H9 (cell line): Measurements from ENCODE around the gene ZNF683. TPM values are rescaled to one million over a fixed set of nuclear protein-coding genes. Genes with fewer than 3 reads are reported as not detected.

Experiments used
- DNase-seq: peaks from one replicate; pipeline ENCODE4 v3.0.0-alpha.2; 2017
- H2AFZ ChIP-seq: one replicate; pipeline ENCODE4 v1.6.1; 2013; ENCODE audit warnings: mild to moderate bottlenecking, low read length, control low read depth, moderate library complexity
- H2AK5ac ChIP-seq: 2 replicates; pipeline ENCODE4 v1.6.1; 2013; ENCODE audit warnings: low read length, control low read depth, mixed read lengths; ENCODE audit not compliant: insufficient read length
- H2BK120ac ChIP-seq: one replicate; pipeline ENCODE4 v1.6.1; 2013; ENCODE audit warnings: low read depth, mild to moderate bottlenecking, low read length, control low read depth, inconsistent platforms; ENCODE audit not compliant: poor library complexity, severe bottlenecking
- H2BK12ac ChIP-seq: 2 replicates; pipeline ENCODE4 v1.6.1; 2013; ENCODE audit warnings: low read length, control low read depth, mixed read lengths, low read depth; ENCODE audit not compliant: insufficient read length
- H2BK15ac ChIP-seq: 2 replicates; pipeline ENCODE4 v1.6.1; 2013; ENCODE audit warnings: low read depth, low read length, control low read depth
- H2BK20ac ChIP-seq: one replicate; pipeline ENCODE4 v1.6.1; 2013; ENCODE audit warnings: low read depth, mild to moderate bottlenecking, low read length, control low read depth, inconsistent platforms; ENCODE audit not compliant: poor library complexity, severe bottlenecking
- H2BK5ac ChIP-seq: 2 replicates; pipeline ENCODE4 v1.6.1; 2013; ENCODE audit warnings: low read length, control low read depth, mixed read lengths; ENCODE audit not compliant: insufficient read length
- H3K14ac ChIP-seq: 2 replicates; pipeline ENCODE4 v1.6.1; 2013; ENCODE audit warnings: low read length, control low read depth; ENCODE audit not compliant: insufficient read depth
- H3K18ac ChIP-seq: 2 replicates; pipeline ENCODE4 v1.6.1; 2013; ENCODE audit warnings: low read depth, mild to moderate bottlenecking, mixed read lengths, low read length, control low read depth; ENCODE audit not compliant: insufficient read length
- H3K23ac ChIP-seq: 2 replicates; pipeline ENCODE4 v1.6.1; 2013; ENCODE audit warnings: low read length, control low read depth, mixed read lengths, low read depth; ENCODE audit not compliant: insufficient read length
- H3K23me2 ChIP-seq: 2 replicates; pipeline ENCODE4 v1.6.1; 2013; ENCODE audit warnings: low read depth, mild to moderate bottlenecking, mixed read lengths, low read length, control low read depth; ENCODE audit not compliant: insufficient read length, poor library complexity, severe bottlenecking
- H3K27ac ChIP-seq: 2 replicates; pipeline ENCODE4 v1.5.1; 2013; ENCODE audit warnings: low read length, control low read depth, mixed read lengths, low read depth; ENCODE audit not compliant: insufficient read length
- H3K27me3 ChIP-seq: 2 replicates; pipeline ENCODE4 v1.6.1; 2013; ENCODE audit warnings: low read length, control low read depth, inconsistent platforms; ENCODE audit not compliant: insufficient read depth
- H3K4ac ChIP-seq: 2 replicates; pipeline ENCODE4 v1.6.1; 2013; ENCODE audit warnings: low read depth, mild to moderate bottlenecking, control low read depth, inconsistent platforms, low read length, moderate library complexity
- H3K4me1 ChIP-seq: 2 replicates; pipeline ENCODE4 v1.6.1; 2013; ENCODE audit warnings: low read length, control low read depth, inconsistent platforms; ENCODE audit not compliant: insufficient read depth
- H3K4me2 ChIP-seq: 2 replicates; pipeline ENCODE4 v1.6.1; 2013; ENCODE audit warnings: low read length, control low read depth, mixed read lengths; ENCODE audit not compliant: insufficient read length, insufficient read depth
- H3K56ac ChIP-seq: 2 replicates; pipeline ENCODE4 v1.6.1; 2013; ENCODE audit warnings: low read depth, mild to moderate bottlenecking, mixed read lengths, low read length, control low read depth; ENCODE audit not compliant: insufficient read length
- H3K79me1 ChIP-seq: 2 replicates; pipeline ENCODE4 v1.6.1; 2013; ENCODE audit warnings: low read depth, mild to moderate bottlenecking, moderate library complexity, low read length, control low read depth, inconsistent platforms; ENCODE audit not compliant: insufficient read depth, poor library complexity, severe bottlenecking
- H3K79me2 ChIP-seq: 2 replicates; pipeline ENCODE4 v1.6.1; 2013; ENCODE audit warnings: low read length, control low read depth, inconsistent platforms; ENCODE audit not compliant: insufficient read depth
- H3K9ac ChIP-seq: 2 replicates; pipeline ENCODE4 v1.6.1; 2013; ENCODE audit warnings: low read length, control low read depth, mixed read lengths; ENCODE audit not compliant: insufficient read length; ENCODE audit errors: extremely low read depth
- H3K9me3 ChIP-seq: one replicate; pipeline ENCODE4 v1.6.1; 2013; ENCODE audit warnings: low read depth, low read length, inconsistent platforms; ENCODE audit not compliant: control insufficient read depth
- H3T11ph ChIP-seq: one replicate; pipeline ENCODE4 v1.6.1; 2013; ENCODE audit warnings: mild to moderate bottlenecking, low read length, control low read depth, inconsistent platforms
- H4K20me1 ChIP-seq: one replicate; pipeline ENCODE4 v1.6.1; 2013; ENCODE audit not compliant: control insufficient read depth, insufficient read length, insufficient read depth
- H4K5ac ChIP-seq: 2 replicates; pipeline ENCODE4 v1.6.1; 2013; ENCODE audit warnings: low read depth, mild to moderate bottlenecking, mixed read lengths, low read length, control low read depth; ENCODE audit not compliant: insufficient read length
- H4K8ac ChIP-seq: replicated peaks from 2 replicates; pipeline ENCODE4 v1.6.1; 2013; ENCODE audit warnings: low read length, control low read depth, mixed read lengths, low read depth; ENCODE audit not compliant: insufficient read length
- H4K91ac ChIP-seq: 2 replicates; pipeline ENCODE4 v1.6.1; 2013; ENCODE audit warnings: low read depth, mild to moderate bottlenecking, moderate library complexity, mixed read lengths, low read length, control low read depth; ENCODE audit not compliant: insufficient read length
- H3K27ac Mint-ChIP-seq, 3 experiments: 2 replicates in 2 of 3; 3 replicates in 1 of 3; pipeline ENCODE4 v1.8.0; 2020 to 2021; ENCODE audit warnings: mixed read lengths in 3 of 3, mild to moderate bottlenecking in 1 of 3, moderate library complexity in 1 of 3
- H3K27me3 Mint-ChIP-seq: 2 replicates; pipeline ENCODE4 v1.8.0; 2021; ENCODE audit warnings: low read depth, mild to moderate bottlenecking, moderate library complexity, mixed read lengths
- H3K36me3 Mint-ChIP-seq, 3 experiments: 2 replicates in 2 of 3; 3 replicates in 1 of 3; pipeline ENCODE4 v1.8.0; 2020 to 2021; ENCODE audit warnings: low read depth in 3 of 3, mixed read lengths in 3 of 3; ENCODE audit not compliant: insufficient read depth in 1 of 3
- H3K4me1 Mint-ChIP-seq, 2 experiments: 2 replicates each; pipeline ENCODE4 v1.8.0; 2020; ENCODE audit warnings: mixed read lengths in 2 of 2
- H3K4me3 Mint-ChIP-seq, 2 experiments: 2 replicates in 1 of 2; 3 replicates in 1 of 2; pipeline ENCODE4 v1.8.0; 2020 to 2021; ENCODE audit warnings: mild to moderate bottlenecking in 2 of 2, mixed read lengths in 2 of 2, moderate library complexity in 1 of 2
- H3K9me3 Mint-ChIP-seq, 2 experiments: 2 replicates in 1 of 2; 3 replicates in 1 of 2; pipeline ENCODE4 v1.8.0; 2020; ENCODE audit warnings: mild to moderate bottlenecking in 2 of 2, mixed read lengths in 2 of 2, moderate library complexity in 1 of 2
- CTCF ChIP-seq: fragments of 200-600 bp; sonication (generic); conservative IDR thresholded peaks from 3 replicates; pipeline ENCODE4 v1.8.0; 2021; ENCODE audit warnings: antibody characterized with exemption, mild to moderate bottlenecking
- WGBS: extraction: QIAGEN DNeasy Blood & Tissue Kit; methylation state at CpG from one replicate; pipeline ENCODE4 v1.1.7; 2013; ENCODE audit warnings: missing lambda C conversion rate, low lambda C conversion rate, mixed read lengths; ENCODE audit not compliant: insufficient read length; ENCODE audit errors: extremely low coverage; 5-methylcytosine and 5-hydroxymethylcytosine counted together
- total RNA-seq: library from RNA; stranded (reverse); gene quantifications from 2 replicates; pipeline ENCODE4 v1.2.1, GENCODE V29; 2021

Gene ZNF683
- total RNA-seq, 1 experiment from 2014 or later, result not detected

- H3K36me3 Mint-ChIP-seq, result peaks cover 41 to 51% (median 50%) of the 10 kb centered on the region in 3 experiments
- H3K9me3 Mint-ChIP-seq, result no peaks in the 10 kb centered on the region; a peak in 1 of 5 replicates
- H3T11ph ChIP-seq, result no peak within 1 kb of the TSS
- no peak within 1 kb of the TSS for H2BK120ac ChIP-seq
- peaks cover 22% of the 10 kb centered on the region; the same call in 1 of the 2 replicates for H3K79me2 ChIP-seq
- H3K27ac ChIP-seq, result peak within 1 kb of the TSS; percentile 90
- no peak within 1 kb of the TSS for H4K8ac ChIP-seq
- peak within 1 kb of the TSS; percentile 86 for H4K5ac ChIP-seq
- no peak within 1 kb of the TSS for H2AFZ ChIP-seq
- H3K18ac ChIP-seq, result peak within 1 kb of the TSS; percentile 47
- H2BK20ac ChIP-seq, result no peak within 1 kb of the TSS
- peak within 1 kb of the TSS; percentile 99 for H3K4me3 Mint-ChIP-seq
- H3K27ac Mint-ChIP-seq, result peak within 1 kb of the TSS; percentile 97 to 100 (median 98)
- no peak for TF ChIP-seq CTCF
- DNase-seq, result no peak
- H3K4me1 ChIP-seq, result peaks cover 8% of the 10 kb centered on the region
- H2AK5ac ChIP-seq, result no peak within 1 kb of the TSS
- H2BK15ac ChIP-seq, result peak within 1 kb of the TSS; percentile 82; the same call in 1 of the 2 replicates
- peaks cover 2% of the 10 kb centered on the region; the same call in 1 of the 2 replicates for H3K27me3 Mint-ChIP-seq
- H3K4ac ChIP-seq, result peak within 1 kb of the TSS; percentile 42; the same call in 1 of the 2 replicates
- H3K14ac ChIP-seq, result peak within 1 kb of the TSS; percentile 88
- H4K91ac ChIP-seq, result peak within 1 kb of the TSS; percentile 94
- no peak within 1 kb of the TSS for H3K56ac ChIP-seq
- peak within 1 kb of the TSS; percentile 98 for H3K9ac ChIP-seq
- H3K9me3 ChIP-seq, result no peaks in the 10 kb centered on the region
- H3K4me2 ChIP-seq, result peak within 1 kb of the TSS; percentile 89
- no peak within 1 kb of the TSS for H3K23ac ChIP-seq
- no CpG with 5 or more reads among the region's 70 CpGs for WGBS
- peaks cover 43% of the 10 kb centered on the region for H3K23me2 ChIP-seq
- no peaks in the 10 kb centered on the region for H4K20me1 ChIP-seq
- peak within 1 kb of the TSS; percentile 80 for H2BK5ac ChIP-seq
- H3K79me1 ChIP-seq, result no peaks in the 10 kb centered on the region
- H3K27me3 ChIP-seq, result no peaks in the 10 kb centered on the region
- H3K4me1 Mint-ChIP-seq, result peaks cover 47% of the 10 kb centered on the region in 2 experiments
- peak within 1 kb of the TSS; percentile 89 for H2BK12ac ChIP-seq
Observed at GRCh38 chr1:26410706-26411623, 38.4 kb upstream of the ZNF683 start, which contains the start of gene LIN28A. TSS of gene LIN28A (plus strand) at chr1:26410817. CDS start at chr1:26410892, 75 bp downstream.
